Dendritic cell treated with granulocyte-macrophage colony-stimulating factor and Interleukin-4, amounts not matched to agents 40 ng/mL and 50 ng/mL, for 4 days (primary cell): ENCODE data around the gene L3MBTL2.
A peak's percentile ranks its signal among the peaks of the same experiment; 100 is the strongest.
"Not testable (repeated sequence)": the region's sequence is repeated elsewhere in the genome, so short reads cannot be mapped to it uniquely, and the experiment has no call there.

ENCODE experiments used
- H3K27ac Mint-ChIP-seq: one replicate; pipeline ENCODE4 v1.8.0; 2022; ENCODE audit warnings: mild to moderate bottlenecking, mixed read lengths
- H3K27me3 Mint-ChIP-seq: one replicate; pipeline ENCODE4 v1.8.0; 2022; ENCODE audit warnings: mild to moderate bottlenecking, mixed read lengths
- H3K36me3 Mint-ChIP-seq: one replicate; pipeline ENCODE4 v1.8.0; 2022; ENCODE audit warnings: low read depth, mixed read lengths
- H3K4me1 Mint-ChIP-seq: one replicate; pipeline ENCODE4 v1.8.0; 2022; ENCODE audit warnings: low read depth, mixed read lengths
- H3K4me3 Mint-ChIP-seq: one replicate; pipeline ENCODE4 v1.8.0; 2022; ENCODE audit warnings: mild to moderate bottlenecking, moderate library complexity, mixed read lengths
- H3K9me3 Mint-ChIP-seq: one replicate; pipeline ENCODE4 v1.8.0; 2022; ENCODE audit warnings: mixed read lengths
- intact Hi-C: fragments of 100-400 bp; cut with micrococcal nuclease; formaldehyde crosslinking; loops from one replicate; pipeline ENCODE4 v1.15.0; 2022

L3MBTL2 gene

GRCh38 chr22:41204992-41205900, at the start of gene L3MBTL2:
Gene L3MBTL2 (plus strand): TSS chr22:41205312. CDS start chr22:41205363, 51 bp downstream.
- Mint-ChIP-seq H3K27ac (peak within 1 kb of the TSS; percentile 89), H3K4me1 (peaks cover 40% of the 10 kb centered on the region), H3K27me3 (peaks cover 6% of the 10 kb centered on the region), H3K4me3 (peak within 1 kb of the TSS; percentile 84), H3K9me3 (no peaks in the 10 kb centered on the region), H3K36me3 (peaks cover 47% of the 10 kb centered on the region)
- intact Hi-C loops, result no loop called here

GRCh38 chr22:41157083-41157482, 48.0 kb upstream of the L3MBTL2 start:
- Mint-ChIP-seq H3K4me3 (no peak overlapping the region), H3K27ac (no peak overlapping the region), H3K4me1 (peaks cover 5% of the 10 kb centered on the region), H3K9me3 (no peaks in the 10 kb centered on the region), H3K27me3 (no peaks in the 10 kb centered on the region), H3K36me3 (peaks cover 100% of the 10 kb centered on the region)
- intact Hi-C loops, result loop anchor here (10.0 kb wide), 1 partner anchor 488 kb away; no protein-coding TSS in a partner anchor

DNA sequence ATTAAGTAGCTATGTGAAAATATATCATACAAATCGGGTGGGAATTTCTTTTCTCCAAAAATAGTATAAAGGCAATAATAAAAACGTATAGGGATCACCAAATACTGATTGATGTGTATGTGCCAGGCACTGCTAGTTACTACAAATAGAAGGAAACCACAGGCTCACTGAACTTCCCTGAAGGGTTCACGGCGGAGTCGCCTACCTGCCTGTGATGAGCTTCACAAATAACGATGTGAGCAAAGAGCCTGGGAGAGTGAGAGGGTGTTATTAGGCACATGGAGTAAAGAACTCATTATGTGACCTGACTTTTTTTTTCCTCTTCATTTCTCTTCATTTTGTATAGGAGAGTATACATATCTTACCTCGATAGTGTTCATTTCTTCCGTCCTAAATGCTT, 36.0 kb upstream of the L3MBTL2 start:
- Mint-ChIP-seq H3K4me3 (no peak overlapping the region), H3K27ac (no peak overlapping the region), H3K9me3 (no peaks in the 10 kb centered on the region), H3K27me3 (no peaks in the 10 kb centered on the region), H3K36me3 (peaks cover 98% of the 10 kb centered on the region), H3K4me1 (no peaks in the 10 kb centered on the region)
- intact Hi-C loops, result no loop called here

DNA sequence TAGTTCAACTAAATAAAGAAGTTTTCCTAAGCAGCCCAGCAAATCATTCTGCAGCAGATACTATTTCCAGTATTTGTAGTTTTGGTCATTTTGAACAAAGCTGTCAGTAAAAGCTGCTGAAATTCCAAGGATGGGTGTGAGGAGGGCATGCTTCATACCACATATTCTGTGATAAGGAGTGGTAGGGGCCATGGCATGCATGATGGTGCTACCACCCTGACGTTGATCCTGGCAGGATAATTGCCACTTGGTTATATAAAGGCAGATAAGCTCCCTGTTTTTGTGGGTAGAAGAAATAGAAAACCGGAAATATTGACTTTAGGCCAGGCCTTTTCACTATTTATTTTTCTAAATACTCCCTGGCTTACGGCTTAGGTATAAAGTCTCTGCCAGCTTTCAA, 33.1 kb upstream of the L3MBTL2 start:
- H3K4me1 Mint-ChIP-seq, result no peaks in the 10 kb centered on the region
- no peak overlapping the region for H3K4me3 Mint-ChIP-seq
- no peak overlapping the region for H3K27ac Mint-ChIP-seq
- intact Hi-C loops, result no loop called here
- peaks cover 100% of the 10 kb centered on the region for H3K36me3 Mint-ChIP-seq
- H3K9me3 Mint-ChIP-seq, result no peaks in the 10 kb centered on the region
- no peaks in the 10 kb centered on the region for H3K27me3 Mint-ChIP-seq

DNA sequence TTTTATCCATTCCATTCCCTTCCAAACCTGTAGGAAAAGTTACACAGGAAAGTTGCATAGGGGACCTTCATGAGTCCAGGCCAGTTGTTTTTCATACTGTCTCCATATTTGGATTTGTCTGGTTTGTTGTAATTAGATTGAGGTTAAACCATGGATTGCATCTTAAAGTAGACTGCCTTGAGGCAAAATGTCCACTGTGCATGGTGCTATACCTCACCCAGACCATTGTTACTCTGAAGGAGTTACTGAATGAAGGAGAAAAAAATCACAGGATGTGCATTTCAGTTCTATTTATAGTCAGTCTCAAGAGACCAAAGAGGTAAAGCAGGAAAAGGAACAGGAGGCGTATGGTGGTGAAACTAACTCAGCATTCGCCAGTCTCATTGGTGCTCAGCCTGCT, 29.6 kb upstream of the L3MBTL2 start:
- Mint-ChIP-seq H3K27ac (no peak overlapping the region), H3K4me3 (no peak overlapping the region), H3K27me3 (no peaks in the 10 kb centered on the region), H3K4me1 (no peaks in the 10 kb centered on the region), H3K36me3 (peaks cover 97% of the 10 kb centered on the region), H3K9me3 (no peaks in the 10 kb centered on the region)
- intact Hi-C loops, result no loop called here

DNA sequence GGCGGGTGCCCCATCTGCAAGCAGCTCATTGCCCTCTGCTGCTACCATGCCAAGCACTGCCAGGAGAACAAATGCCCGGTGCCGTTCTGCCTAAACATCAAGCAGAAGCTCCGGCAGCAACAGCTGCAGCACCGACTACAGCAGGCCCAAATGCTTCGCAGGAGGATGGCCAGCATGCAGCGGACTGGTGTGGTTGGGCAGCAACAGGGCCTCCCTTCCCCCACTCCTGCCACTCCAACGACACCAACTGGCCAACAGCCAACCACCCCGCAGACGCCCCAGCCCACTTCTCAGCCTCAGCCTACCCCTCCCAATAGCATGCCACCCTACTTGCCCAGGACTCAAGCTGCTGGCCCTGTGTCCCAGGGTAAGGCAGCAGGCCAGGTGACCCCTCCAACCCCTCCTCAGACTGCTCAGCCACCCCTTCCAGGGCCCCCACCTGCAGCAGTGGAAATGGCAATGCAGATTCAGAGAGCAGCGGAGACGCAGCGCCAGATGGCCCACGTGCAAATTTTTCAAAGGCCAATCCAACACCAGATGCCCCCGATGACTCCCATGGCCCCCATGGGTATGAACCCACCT, 28.0 kb upstream of the L3MBTL2 start:
- Mint-ChIP-seq H3K9me3 (no peaks in the 10 kb centered on the region), H3K36me3 (peaks cover 84% of the 10 kb centered on the region), H3K27ac (no peak overlapping the region), H3K4me1 (peaks cover 7% of the 10 kb centered on the region), H3K27me3 (no peaks in the 10 kb centered on the region), H3K4me3 (no peak overlapping the region)
- intact Hi-C loops, result no loop called here

GRCh38 chr22:41177622-41178424, 27.3 kb upstream of the L3MBTL2 start:
- Mint-ChIP-seq H3K4me1 (peaks cover 7% of the 10 kb centered on the region), H3K9me3 (no peaks in the 10 kb centered on the region), H3K27me3 (no peaks in the 10 kb centered on the region), H3K36me3 (peaks cover 77% of the 10 kb centered on the region), H3K27ac (no peak overlapping the region), H3K4me3 (no peak overlapping the region)
- intact Hi-C loops, result no loop called here

- intact Hi-C loops, result no loop called here
- H3K9me3 Mint-ChIP-seq, result no peaks in the 10 kb centered on the region
- peaks cover 7% of the 10 kb centered on the region for H3K4me1 Mint-ChIP-seq
- no peak overlapping the region for H3K27ac Mint-ChIP-seq
- H3K4me3 Mint-ChIP-seq, result no peak overlapping the region
- peaks cover 70% of the 10 kb centered on the region for H3K36me3 Mint-ChIP-seq
- no peaks in the 10 kb centered on the region for H3K27me3 Mint-ChIP-seq
Measured at GRCh38 chr22:41178425-41178975, 26.6 kb upstream of the L3MBTL2 start.

DNA sequence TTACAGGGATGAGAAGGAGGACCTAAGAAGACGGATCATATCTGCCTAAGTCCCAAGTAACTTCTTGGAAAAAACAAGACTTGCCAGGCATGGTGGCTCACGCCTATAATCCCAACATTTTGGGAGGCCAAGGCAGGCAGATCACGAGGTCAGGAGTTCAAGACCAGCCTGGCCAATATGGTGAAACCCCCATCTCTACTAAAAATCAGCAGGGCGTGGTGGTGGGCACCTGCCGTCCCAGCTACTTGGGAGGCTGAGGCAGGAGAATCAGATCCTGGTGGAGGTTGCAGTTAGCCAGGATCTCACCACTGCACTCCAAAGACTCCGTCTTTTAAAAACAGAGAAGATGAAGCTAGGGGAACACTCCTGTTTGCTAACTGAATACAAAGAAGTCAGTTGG, 24.8 kb upstream of the L3MBTL2 start:
- H3K9me3 Mint-ChIP-seq, H3K4me1 Mint-ChIP-seq, H3K4me3 Mint-ChIP-seq, intact Hi-C loops, H3K27me3 Mint-ChIP-seq, H3K27ac Mint-ChIP-seq: not testable (repeated sequence)
- H3K36me3 Mint-ChIP-seq, result peaks cover 51% of the 10 kb centered on the region

GRCh38 chr22:41180926-41181325, 24.2 kb upstream of the L3MBTL2 start:
- H3K9me3 Mint-ChIP-seq, result no peaks in the 10 kb centered on the region
- H3K4me3 Mint-ChIP-seq, result no peak overlapping the region
- H3K27ac Mint-ChIP-seq, result no peak overlapping the region
- intact Hi-C loops, result no loop called here
- peaks cover 46% of the 10 kb centered on the region for H3K36me3 Mint-ChIP-seq
- H3K4me1 Mint-ChIP-seq, result peaks cover 7% of the 10 kb centered on the region
- no peaks in the 10 kb centered on the region for H3K27me3 Mint-ChIP-seq

GRCh38 chr22:41181349-41182241, 23.5 kb upstream of the L3MBTL2 start:
- Mint-ChIP-seq H3K9me3 (no peaks in the 10 kb centered on the region), H3K27ac (no peak overlapping the region), H3K4me3 (no peak overlapping the region), H3K27me3 (no peaks in the 10 kb centered on the region), H3K4me1 (peaks cover 7% of the 10 kb centered on the region), H3K36me3 (peaks cover 39% of the 10 kb centered on the region)
- intact Hi-C loops, result no loop called here

DNA sequence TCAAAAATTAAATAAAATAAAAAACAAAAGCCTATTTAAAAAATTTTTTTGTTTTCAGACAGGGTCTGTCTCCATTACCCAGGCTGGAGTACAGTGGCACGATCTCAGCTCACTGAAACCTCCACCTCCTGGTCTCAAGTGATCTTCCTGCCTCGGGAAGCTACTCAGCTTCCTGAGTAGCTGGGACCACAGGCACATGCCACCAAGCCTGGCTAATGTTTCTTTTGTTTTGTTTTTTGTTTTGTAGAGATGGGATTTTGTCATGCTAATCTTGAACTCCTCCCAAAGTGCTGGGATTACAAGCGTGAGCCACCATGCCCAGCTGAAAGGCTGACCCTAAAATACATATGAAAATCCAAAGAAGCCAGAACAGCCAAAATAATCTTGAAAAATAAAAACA, 20.4 kb upstream of the L3MBTL2 start:
- H3K27ac Mint-ChIP-seq, result no peak overlapping the region
- intact Hi-C loops, result no loop called here
- H3K36me3 Mint-ChIP-seq, result peaks cover 11% of the 10 kb centered on the region
- peaks cover 1% of the 10 kb centered on the region for H3K27me3 Mint-ChIP-seq
- no peaks in the 10 kb centered on the region for H3K9me3 Mint-ChIP-seq
- H3K4me1 Mint-ChIP-seq, result peaks cover 7% of the 10 kb centered on the region
- H3K4me3 Mint-ChIP-seq, result no peak overlapping the region

GRCh38 chr22:41191467-41191866, 13.6 kb upstream of the L3MBTL2 start:
- Mint-ChIP-seq H3K4me3 (no peak overlapping the region), H3K27me3 (peaks cover 6% of the 10 kb centered on the region)
- intact Hi-C loops, result loop anchor here (10.0 kb wide), 1 partner anchor 93 kb away; the partner anchor contains the start of gene RANGAP1

More at GRCh38 chr22:41191467-41191866, 13.6 kb upstream of the L3MBTL2 start:
- no peaks in the 10 kb centered on the region for H3K9me3 Mint-ChIP-seq
- no peaks in the 10 kb centered on the region for H3K36me3 Mint-ChIP-seq
- no peaks in the 10 kb centered on the region for H3K4me1 Mint-ChIP-seq
- no peak overlapping the region for H3K27ac Mint-ChIP-seq
